Activated B cell treated with CpG ODN at 0.5 μM for 24 hours (primary cell): ENCODE measurements around the gene SLC6A4. TPM values are rescaled to one million over a fixed set of nuclear protein-coding genes. Genes with fewer than 3 reads are reported as not detected.

Source experiments
- ATAC-seq: fragments of 200-7000 bp; cut with Tn5 transposase; one replicate; pipeline ENCODE4 v1.10.0; 2021; ENCODE audit warnings: low read depth, mild to moderate bottlenecking, moderate library complexity
- CTCF ChIA-PET: fragments of 350-600 bp; sonication (Branson Sonifier 250); formaldehyde crosslinking; loops from one replicate; lab custom pipeline; 2021; ENCODE audit warnings: antibody characterized with exemption; lab: Charles Lee
- POLR2A ChIA-PET: fragments of 350-600 bp; sonication (Branson Sonifier 250); formaldehyde crosslinking; loops from one replicate; lab custom pipeline; 2021; ENCODE audit warnings: antibody characterized with exemption; lab: Charles Lee
- DNase-seq: peaks from one replicate; pipeline ENCODE4 v3.0.0; 2022
- H3K27ac Mint-ChIP-seq: one replicate; pipeline ENCODE4 v1.8.0; 2020; ENCODE audit warnings: mixed read lengths
- H3K27me3 Mint-ChIP-seq: one replicate; pipeline ENCODE4 v1.8.0; 2021; ENCODE audit warnings: mixed read lengths
- H3K36me3 Mint-ChIP-seq: one replicate; pipeline ENCODE4 v1.8.0; 2021; ENCODE audit warnings: low read depth, mixed read lengths
- H3K4me1 Mint-ChIP-seq: one replicate; pipeline ENCODE4 v1.8.0; 2021; ENCODE audit warnings: mixed read lengths
- H3K4me3 Mint-ChIP-seq: one replicate; pipeline ENCODE4 v1.8.0; 2020; ENCODE audit warnings: mild to moderate bottlenecking, mixed read lengths
- H3K9me3 Mint-ChIP-seq: one replicate; pipeline ENCODE4 v1.8.0; 2020; ENCODE audit warnings: mixed read lengths
- intact Hi-C: fragments of 100-400 bp; cut with micrococcal nuclease; formaldehyde crosslinking; loops from one replicate; pipeline ENCODE4 v1.15.1; 2024
- total RNA-seq: library from RNA; stranded (reverse); gene quantifications from 2 replicates; pipeline ENCODE4 v1.2.3, GENCODE V29; 2022
- TF ChIP-seq, protein P1 (sequence below): fragments of 200-600 bp; IDR thresholded peaks from one replicate; pipeline ENCODE4 v1.8.0; 2022; ENCODE audit warnings: antibody characterized with exemption, mild to moderate bottlenecking

SLC6A4 gene
- total RNA-seq, 1 donor from 2014 or later, result not detected

DNA sequence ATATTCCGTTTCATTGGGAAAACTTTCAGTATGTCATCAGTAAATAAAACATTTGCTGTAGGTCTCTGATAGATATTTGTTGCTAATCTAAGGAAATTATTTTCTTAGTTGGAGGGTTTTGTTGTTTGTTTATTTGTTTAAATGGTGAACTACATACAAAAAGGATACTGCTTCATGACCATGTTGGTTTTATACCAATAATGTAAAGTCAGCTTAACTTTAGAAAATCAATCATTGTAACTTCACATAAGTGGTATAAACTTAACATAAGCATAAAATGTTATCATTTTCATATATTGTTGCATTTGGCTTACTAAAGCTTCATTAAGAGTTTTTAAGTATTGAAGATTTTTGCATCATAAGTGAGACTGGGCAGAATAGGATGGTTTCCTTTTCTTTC is 60.9 kb downstream of the SLC6A4 start:
- CTCF ChIA-PET, result interaction anchor here (1.2 kb wide), 1 partner anchor 70 kb away, joined by 3 read pairs; no protein-coding TSS in a partner anchor
- TF ChIP-seq, protein P1, sequence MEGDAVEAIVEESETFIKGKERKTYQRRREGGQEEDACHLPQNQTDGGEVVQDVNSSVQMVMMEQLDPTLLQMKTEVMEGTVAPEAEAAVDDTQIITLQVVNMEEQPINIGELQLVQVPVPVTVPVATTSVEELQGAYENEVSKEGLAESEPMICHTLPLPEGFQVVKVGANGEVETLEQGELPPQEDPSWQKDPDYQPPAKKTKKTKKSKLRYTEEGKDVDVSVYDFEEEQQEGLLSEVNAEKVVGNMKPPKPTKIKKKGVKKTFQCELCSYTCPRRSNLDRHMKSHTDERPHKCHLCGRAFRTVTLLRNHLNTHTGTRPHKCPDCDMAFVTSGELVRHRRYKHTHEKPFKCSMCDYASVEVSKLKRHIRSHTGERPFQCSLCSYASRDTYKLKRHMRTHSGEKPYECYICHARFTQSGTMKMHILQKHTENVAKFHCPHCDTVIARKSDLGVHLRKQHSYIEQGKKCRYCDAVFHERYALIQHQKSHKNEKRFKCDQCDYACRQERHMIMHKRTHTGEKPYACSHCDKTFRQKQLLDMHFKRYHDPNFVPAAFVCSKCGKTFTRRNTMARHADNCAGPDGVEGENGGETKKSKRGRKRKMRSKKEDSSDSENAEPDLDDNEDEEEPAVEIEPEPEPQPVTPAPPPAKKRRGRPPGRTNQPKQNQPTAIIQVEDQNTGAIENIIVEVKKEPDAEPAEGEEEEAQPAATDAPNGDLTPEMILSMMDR, result no peak
- no peaks in the 10 kb centered on the region for H3K27me3 Mint-ChIP-seq
- H3K4me3 Mint-ChIP-seq, result no peak overlapping the region
- DNase-seq (no peak), ATAC-seq (no peak)
- intact Hi-C loops, result no loop called here
- POLR2A ChIA-PET, result no interaction called here
- H3K27ac Mint-ChIP-seq, result no peak overlapping the region
- H3K9me3 Mint-ChIP-seq, result no peaks in the 10 kb centered on the region
- peaks cover 4% of the 10 kb centered on the region for H3K4me1 Mint-ChIP-seq
- peaks cover 63% of the 10 kb centered on the region for H3K36me3 Mint-ChIP-seq

DNA sequence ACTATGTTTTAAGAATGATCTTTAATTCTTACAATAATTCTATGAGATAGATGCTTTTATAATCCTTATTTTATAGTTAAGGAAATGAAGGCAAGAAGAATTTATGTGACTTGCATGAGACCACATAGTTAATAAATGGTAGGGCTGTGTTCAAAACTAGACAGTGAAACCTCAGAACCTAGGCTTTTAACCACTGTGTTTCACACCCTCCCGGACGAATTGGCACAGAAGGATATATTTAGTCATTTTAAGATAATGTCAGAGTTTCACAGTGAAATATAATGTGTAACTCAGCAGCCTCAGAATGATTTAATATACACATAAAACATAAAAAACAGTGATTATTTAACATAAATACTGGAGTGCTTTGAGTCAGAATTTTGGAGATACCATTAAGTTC is 61.8 kb downstream of the SLC6A4 start:
- CTCF ChIA-PET, result no interaction called here
- intact Hi-C loops, result no loop called here
- Mint-ChIP-seq H3K27me3 (no peaks in the 10 kb centered on the region), H3K9me3 (no peaks in the 10 kb centered on the region), H3K27ac (no peak overlapping the region), H3K36me3 (peaks cover 60% of the 10 kb centered on the region), H3K4me1 (peaks cover 6% of the 10 kb centered on the region), H3K4me3 (no peak overlapping the region)
- ATAC-seq (no peak), DNase-seq (no peak)
- TF ChIP-seq, protein P1, result no peak
- POLR2A ChIA-PET, result no interaction called here

DNA sequence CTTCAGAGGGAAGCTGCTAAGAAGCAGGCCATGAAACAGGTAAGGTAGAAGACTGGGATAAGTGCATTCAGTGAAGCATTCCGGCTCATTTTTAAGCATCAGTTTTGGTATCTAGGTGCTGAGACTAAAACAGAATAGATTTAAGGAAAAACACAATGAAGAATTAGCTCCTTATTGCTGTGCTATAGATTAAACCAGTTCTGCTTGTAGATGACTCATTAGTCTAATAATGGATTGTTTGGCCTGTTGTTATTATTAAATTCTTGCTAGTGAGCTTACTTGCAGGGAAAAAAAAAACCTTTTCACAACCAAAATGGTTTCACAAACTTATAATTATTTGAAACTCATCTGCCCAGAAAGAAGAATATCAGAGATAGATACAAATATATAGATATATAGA is 62.9 kb downstream of the SLC6A4 start:
- no peaks in the 10 kb centered on the region for H3K9me3 Mint-ChIP-seq
- H3K4me3 Mint-ChIP-seq, result no peak overlapping the region
- CTCF ChIA-PET, result interaction anchor here (1.3 kb wide), 1 partner anchor 48 kb away, joined by 5 read pairs; no protein-coding TSS in a partner anchor
- TF ChIP-seq, protein P1, result no peak
- H3K4me1 Mint-ChIP-seq, result peaks cover 6% of the 10 kb centered on the region
- POLR2A ChIA-PET, result interaction anchor here (0.6 to 0.7 kb wide), 2 partner anchors 10 to 40 kb away, joined by 3 read pairs; no protein-coding TSS in a partner anchor
- ATAC-seq (no peak), DNase-seq (no peak)
- H3K36me3 Mint-ChIP-seq, result peaks cover 53% of the 10 kb centered on the region
- no peak overlapping the region for H3K27ac Mint-ChIP-seq
- intact Hi-C loops, result no loop called here
- H3K27me3 Mint-ChIP-seq, result no peaks in the 10 kb centered on the region

DNA sequence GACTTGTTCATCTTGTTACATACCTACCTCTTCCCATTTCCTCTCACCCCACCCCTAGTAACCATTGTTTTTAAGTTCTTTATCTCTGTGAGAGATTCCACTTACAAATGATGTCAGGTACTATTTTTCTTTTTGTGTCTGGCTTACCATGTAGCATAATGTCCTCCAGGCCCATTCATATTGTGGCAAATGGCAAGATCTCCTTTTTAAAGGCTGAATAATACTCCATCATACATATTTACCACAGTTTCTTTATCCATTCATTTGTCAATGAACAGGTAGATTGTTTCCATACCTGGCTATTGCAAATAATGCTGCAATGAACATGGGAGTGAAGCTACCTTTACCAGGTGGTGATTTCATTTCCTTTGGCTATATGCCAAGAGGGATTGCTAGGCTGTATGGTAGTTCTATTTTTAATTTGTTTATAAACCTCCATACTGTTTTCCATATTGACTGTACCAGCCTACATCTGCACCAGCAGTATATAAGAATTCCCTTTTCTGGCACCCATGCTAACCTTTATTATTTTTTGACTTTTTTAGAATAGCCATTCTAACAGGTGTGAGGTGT is 65.0 kb downstream of the SLC6A4 start:
- ChIA-PET CTCF (no interaction called here), POLR2A (no interaction called here)
- Mint-ChIP-seq H3K27me3 (no peaks in the 10 kb centered on the region), H3K36me3 (peaks cover 42% of the 10 kb centered on the region), H3K27ac (no peak overlapping the region), H3K4me1 (peaks cover 22% of the 10 kb centered on the region), H3K4me3 (no peak overlapping the region), H3K9me3 (no peaks in the 10 kb centered on the region)
- intact Hi-C loops, result no loop called here
- DNase-seq (no peak), ATAC-seq (no peak)
- TF ChIP-seq, protein P1, result no peak

DNA sequence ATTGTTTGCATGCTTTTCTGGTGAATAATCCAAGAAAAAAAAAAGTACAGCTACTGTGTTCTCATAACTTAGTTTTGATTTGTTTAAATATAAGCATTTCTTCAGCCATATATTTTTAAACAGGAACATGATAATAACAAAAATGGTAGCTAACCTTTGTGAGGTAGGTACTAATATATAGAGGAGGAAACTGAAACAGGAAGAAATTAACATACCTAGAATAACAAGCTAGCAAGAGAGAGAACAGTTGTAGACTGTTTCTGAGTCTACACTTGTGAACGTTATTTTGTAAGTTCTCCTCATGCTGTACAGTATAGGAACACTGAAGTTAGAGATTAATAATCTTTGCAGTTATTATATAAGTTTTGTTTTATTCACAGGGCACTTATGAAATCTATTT is 69.5 kb downstream of the SLC6A4 start:
- no peak for ATAC-seq
- TF ChIP-seq, protein P1, result no peak
- intact Hi-C loops, result no loop called here
- Mint-ChIP-seq H3K4me3 (no peak overlapping the region), H3K27me3 (no peaks in the 10 kb centered on the region), H3K27ac (no peak overlapping the region), H3K4me1 (peaks cover 33% of the 10 kb centered on the region), H3K36me3 (peaks cover 36% of the 10 kb centered on the region), H3K9me3 (no peaks in the 10 kb centered on the region)
- DNase-seq, result no peak
- ChIA-PET CTCF (interaction anchor here (0.8 kb wide), 1 partner anchor 14 kb away, joined by 3 read pairs; no protein-coding TSS in a partner anchor), POLR2A (interaction anchor here (0.7 kb wide), 1 partner anchor 603 kb away, joined by 4 read pairs; no protein-coding TSS in a partner anchor)
